B cell (primary cell): ENCODE results near the gene CACNA1G. TPM values are rescaled to one million over a fixed set of nuclear protein-coding genes. Genes with fewer than 3 reads are reported as not detected.

Experiments used
- ATAC-seq: fragments of 200-7000 bp; cut with Tn5 transposase; one replicate; pipeline ENCODE4 v1.10.0; 2021; ENCODE audit warnings: low read depth, mild to moderate bottlenecking, moderate number of reproducible peaks, moderate library complexity
- CTCF ChIA-PET: fragments of 350-600 bp; sonication (Branson Sonifier 250); formaldehyde crosslinking; loops from one replicate; lab custom pipeline; 2021; ENCODE audit warnings: antibody characterized with exemption, inconsistent platforms; lab: Charles Lee
- POLR2A ChIA-PET: fragments of 350-600 bp; sonication (Branson Sonifier 250); formaldehyde crosslinking; loops from one replicate; lab custom pipeline; 2021; ENCODE audit warnings: antibody characterized with exemption; lab: Charles Lee
- DNase-seq: peaks from one replicate; pipeline ENCODE4 v3.0.0; 2013
- H2AFZ ChIP-seq: 2 replicates; pipeline ENCODE4 v1.6.1; 2012; ENCODE audit warnings: mild to moderate bottlenecking, low read depth, low read length; ENCODE audit not compliant: insufficient read depth, poor library complexity, severe bottlenecking
- H3K27ac ChIP-seq, 2 donors: 1 replicate in 1 of 2; 2 replicates in 1 of 2; pipeline ENCODE4 v1.5.1; 2012 to 2013; ENCODE audit warnings: low read length in 2 of 2, mild to moderate bottlenecking in 2 of 2, moderate library complexity in 1 of 2
- H3K27me3 ChIP-seq, 4 experiments: fragments of 200-600 bp in 1 of 4; sonication (generic) in 1 of 4; replicated peaks in 1 of 4; 1 replicate in 2 of 4; 2 replicates in 2 of 4; pipeline versions ENCODE4 v1.6.1 to v1.7.0; 2013 to 2016; ENCODE audit warnings: low read length in 3 of 4, mild to moderate bottlenecking in 2 of 4, mixed read lengths in 1 of 4, moderate library complexity in 1 of 4; ENCODE audit not compliant: insufficient read depth in 4 of 4, control insufficient read depth in 3 of 4; ENCODE audit errors: control extremely low read depth in 1 of 4
- H3K36me3 ChIP-seq, 2 experiments: replicated peaks in 1 of 2; 1 replicate in 1 of 2; 2 replicates in 1 of 2; pipeline versions ENCODE4 v1.6.1 to v1.7.1; 2013; ENCODE audit warnings: low read length in 1 of 2; ENCODE audit not compliant: insufficient read depth in 2 of 2, control insufficient read depth in 1 of 2; ENCODE audit errors: control extremely low read depth in 1 of 2, extremely low read depth in 1 of 2
- H3K4me1 ChIP-seq, 2 donors: fragments of 200-600 bp in 1 of 2; sonication (generic) in 1 of 2; 1 replicate in 1 of 2; 2 replicates in 1 of 2; pipeline versions ENCODE4 v1.5.1 to v1.6.1; 2013 to 2017; ENCODE audit warnings: low read length in 2 of 2; ENCODE audit not compliant: control insufficient read depth in 2 of 2, insufficient read depth in 2 of 2
- H3K4me2 ChIP-seq: replicated peaks from 2 replicates; pipeline ENCODE3; 2012; ENCODE audit warnings: mild to moderate bottlenecking, low read depth, low read length; ENCODE audit not compliant: poor library complexity, severe bottlenecking
- H3K4me3 ChIP-seq, 5 experiments: fragments of 200-600 bp in 1 of 5; sonication (generic) in 1 of 5; 1 replicate in 3 of 5; 2 replicates in 2 of 5; pipeline versions ENCODE4 v1.5.1 to v1.7.0; 2011 to 2016; ENCODE audit warnings: low read length in 4 of 5, mild to moderate bottlenecking in 4 of 5, low read depth in 2 of 5, control low read depth in 1 of 5, moderate library complexity in 1 of 5; ENCODE audit not compliant: insufficient read depth in 1 of 5; ENCODE audit errors: control extremely low read depth in 1 of 5, extremely low read depth in 1 of 5
- H3K79me2 ChIP-seq: fragments of 200-600 bp; sonication (generic); one replicate; pipeline ENCODE4 v1.6.0; 2016; ENCODE audit warnings: low read length; ENCODE audit not compliant: control insufficient read depth, insufficient read depth
- H3K9ac ChIP-seq: fragments of 200-600 bp; sonication (generic); 2 replicates; pipeline ENCODE4 v1.6.1; 2017; ENCODE audit warnings: mild to moderate bottlenecking, low read length, moderate library complexity
- H3K9me3 ChIP-seq, 3 donors: one replicate each; pipeline versions ENCODE4 v1.6.1 to v1.7.1; 2013; ENCODE audit warnings: low read length in 2 of 3; ENCODE audit not compliant: control insufficient read depth in 2 of 3, insufficient read depth in 1 of 3; ENCODE audit errors: control extremely low read depth in 1 of 3
- H4K20me1 ChIP-seq: 2 replicates; pipeline ENCODE4 v1.6.0; 2012; ENCODE audit warnings: mild to moderate bottlenecking, low read length; ENCODE audit not compliant: insufficient read depth, control insufficient read depth, poor library complexity, severe bottlenecking
- H3K27ac Mint-ChIP-seq: one replicate; pipeline ENCODE4 v1.8.0; 2021; ENCODE audit warnings: mixed read lengths
- H3K27me3 Mint-ChIP-seq: one replicate; pipeline ENCODE4 v1.8.0; 2021; ENCODE audit warnings: mixed read lengths
- H3K4me1 Mint-ChIP-seq: one replicate; pipeline ENCODE4 v1.8.0; 2021; ENCODE audit warnings: mixed read lengths
- H3K4me3 Mint-ChIP-seq: one replicate; pipeline ENCODE4 v1.8.0; 2021; ENCODE audit warnings: mixed read lengths
- H3K9me3 Mint-ChIP-seq: one replicate; pipeline ENCODE4 v1.8.0; 2022; ENCODE audit warnings: mixed read lengths; ENCODE audit not compliant: insufficient read depth
- EZH2 ChIP-seq: IDR thresholded peaks from 2 replicates; pipeline ENCODE4 v1.6.1; 2012; ENCODE audit warnings: borderline replicate concordance, low read depth, mild to moderate bottlenecking, moderate library complexity, low read length; ENCODE audit not compliant: insufficient read depth, poor library complexity, severe bottlenecking
- WGBS: methylation state at CpG from one replicate; pipeline ENCODE4 v1.1.5; 2013; ENCODE audit warnings: missing lambda C conversion rate; ENCODE audit not compliant: insufficient coverage; 5-methylcytosine and 5-hydroxymethylcytosine counted together
- intact Hi-C: fragments of 100-400 bp; cut with micrococcal nuclease; formaldehyde crosslinking; loops from one replicate; pipeline ENCODE4 v1.10.0; 2022
- polyA plus RNA-seq: library from polyadenylated mRNA; depleted of rRNA; stranded (reverse); fragments of >200 nt; gene quantifications from 2 replicates; pipeline ENCODE4 v1.2.3, GENCODE V29; 2012
- total RNA-seq, 2 donors: library from RNA; stranded (reverse); fragments of 120-200 nt in 1 of 2; gene quantifications; 1 replicate in 1 of 2; 2 replicates in 1 of 2; pipeline versions ENCODE4 v1.2.3 to v1.2.4, GENCODE V29; 2013 to 2022
- TF ChIP-seq, protein P1 (sequence below): fragments of 200-600 bp; IDR thresholded peaks from one replicate; pipeline ENCODE4 v1.8.0; 2022; ENCODE audit warnings: antibody characterized with exemption, mild to moderate bottlenecking

CACNA1G gene
- total and polyA plus RNA-seq, 2 donors (not counting 1 experiment from before 2014, with no cell fraction given) = 0.12 TPM; not detected in 1

DNA sequence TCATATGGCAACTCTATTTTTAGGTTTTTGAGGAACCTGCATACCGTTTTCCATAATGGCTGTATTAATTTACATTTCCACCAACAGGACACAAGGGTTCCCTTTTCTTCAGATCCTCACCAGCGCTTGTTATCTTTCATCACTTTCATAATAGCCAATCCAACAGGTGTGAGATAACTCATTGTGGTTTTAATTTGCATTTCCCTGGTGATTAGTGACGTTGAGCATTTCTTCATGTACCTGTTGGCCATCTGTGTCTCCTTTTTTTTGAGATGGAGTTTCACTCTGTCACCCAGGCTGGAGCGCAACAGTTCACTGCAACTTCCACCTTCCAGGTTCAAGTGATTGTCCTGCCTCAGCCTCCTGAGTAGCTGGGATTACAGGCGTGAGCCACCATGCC is 38.0 kb downstream of the CACNA1G start:
- Histone ChIP-seq H3K4me2 (no peak overlapping the region), H3K27me3 (peaks cover 0 to 13% (median 0%) of the 10 kb centered on the region in 4 experiments), H3K9ac (no peak overlapping the region), H3K9me3 (no peaks in the 10 kb centered on the region), H3K4me3 (no peak overlapping the region), H2AFZ (no peak overlapping the region), H3K36me3 (no peaks in the 10 kb centered on the region), H3K27ac (no peak overlapping the region), H3K4me1 (no peaks in the 10 kb centered on the region), H3K79me2 (no peaks in the 10 kb centered on the region), H4K20me1 (no peaks in the 10 kb centered on the region)
- Mint-ChIP-seq H3K4me3 (no peak overlapping the region), H3K27ac (no peak overlapping the region), H3K9me3 (no peaks in the 10 kb centered on the region), H3K4me1 (no peaks in the 10 kb centered on the region), H3K27me3 (peaks cover 25% of the 10 kb centered on the region)
- ATAC-seq = no peak
- TF ChIP-seq, protein P1, sequence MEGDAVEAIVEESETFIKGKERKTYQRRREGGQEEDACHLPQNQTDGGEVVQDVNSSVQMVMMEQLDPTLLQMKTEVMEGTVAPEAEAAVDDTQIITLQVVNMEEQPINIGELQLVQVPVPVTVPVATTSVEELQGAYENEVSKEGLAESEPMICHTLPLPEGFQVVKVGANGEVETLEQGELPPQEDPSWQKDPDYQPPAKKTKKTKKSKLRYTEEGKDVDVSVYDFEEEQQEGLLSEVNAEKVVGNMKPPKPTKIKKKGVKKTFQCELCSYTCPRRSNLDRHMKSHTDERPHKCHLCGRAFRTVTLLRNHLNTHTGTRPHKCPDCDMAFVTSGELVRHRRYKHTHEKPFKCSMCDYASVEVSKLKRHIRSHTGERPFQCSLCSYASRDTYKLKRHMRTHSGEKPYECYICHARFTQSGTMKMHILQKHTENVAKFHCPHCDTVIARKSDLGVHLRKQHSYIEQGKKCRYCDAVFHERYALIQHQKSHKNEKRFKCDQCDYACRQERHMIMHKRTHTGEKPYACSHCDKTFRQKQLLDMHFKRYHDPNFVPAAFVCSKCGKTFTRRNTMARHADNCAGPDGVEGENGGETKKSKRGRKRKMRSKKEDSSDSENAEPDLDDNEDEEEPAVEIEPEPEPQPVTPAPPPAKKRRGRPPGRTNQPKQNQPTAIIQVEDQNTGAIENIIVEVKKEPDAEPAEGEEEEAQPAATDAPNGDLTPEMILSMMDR = no peak
- ChIA-PET POLR2A (no interaction called here), CTCF (no interaction called here)
- intact Hi-C loops = no loop called here
- 75% methylated on average over 2 of the region's 5 CpGs for WGBS
- DNase-seq = peak; percentile 29

DNA sequence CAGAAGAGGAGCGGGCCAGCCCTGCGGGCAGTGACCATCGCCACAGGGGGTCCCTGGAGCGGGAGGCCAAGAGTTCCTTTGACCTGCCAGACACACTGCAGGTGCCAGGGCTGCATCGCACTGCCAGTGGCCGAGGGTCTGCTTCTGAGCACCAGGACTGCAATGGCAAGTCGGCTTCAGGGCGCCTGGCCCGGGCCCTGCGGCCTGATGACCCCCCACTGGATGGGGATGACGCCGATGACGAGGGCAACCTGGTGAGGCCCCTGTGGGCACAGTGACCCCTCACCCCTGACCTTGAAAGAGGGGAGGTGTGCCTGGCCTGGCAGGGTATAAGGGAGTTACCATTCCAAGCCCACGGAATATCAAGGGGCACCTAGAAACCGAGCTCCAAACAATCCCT is 39.1 kb downstream of the CACNA1G start:
- Mint-ChIP-seq H3K4me3 (no peak overlapping the region), H3K9me3 (no peaks in the 10 kb centered on the region), H3K27ac (no peak overlapping the region), H3K4me1 (no peaks in the 10 kb centered on the region), H3K27me3 (peaks cover 28% of the 10 kb centered on the region)
- POLR2A ChIA-PET = no interaction called here
- no peak overlapping the region for H3K4me3 ChIP-seq
- 96% methylated on average over 13 of the region's 15 CpGs for WGBS
- H3K79me2 ChIP-seq = no peaks in the 10 kb centered on the region
- ATAC-seq (no peak), DNase-seq (no peak)
- H3K4me2 ChIP-seq = no peak overlapping the region
- H3K9me3 ChIP-seq = no peaks in the 10 kb centered on the region
- H3K9ac ChIP-seq = no peak overlapping the region
- H4K20me1 ChIP-seq = no peaks in the 10 kb centered on the region
- H2AFZ ChIP-seq = no peak overlapping the region
- intact Hi-C loops = no loop called here
- TF ChIP-seq, protein P1 = no peak
- TF ChIP-seq EZH2 = no peak
- no peaks in the 10 kb centered on the region for H3K4me1 ChIP-seq
- CTCF ChIA-PET = no interaction called here
- peaks cover 0 to 17% (median 0%) of the 10 kb centered on the region in 4 experiments for H3K27me3 ChIP-seq
- no peaks in the 10 kb centered on the region for H3K36me3 ChIP-seq
- no peak overlapping the region for H3K27ac ChIP-seq
